Ascending aorta (tissue), 2 donors: ENCODE data around the gene SPTLC2. TPM values are rescaled to one million over a fixed set of nuclear protein-coding genes. Genes with fewer than 3 reads are reported as not detected.

Experiments used
- DNase-seq, 2 donors: peaks; one replicate each; pipeline ENCODE4 v3.0.0-alpha.2; 2019; ENCODE audit warnings: low spot score in 2 of 2
- H3K27ac ChIP-seq, 2 donors: fragments of 200-600 bp; sonication (generic); one replicate each; pipeline ENCODE4 v1.5.1; 2016 to 2017; ENCODE audit warnings: mild to moderate bottlenecking in 1 of 2
- H3K27me3 ChIP-seq: fragments of 200-600 bp; sonication (generic); one replicate; pipeline ENCODE4 v1.5.1; 2017
- H3K36me3 ChIP-seq, 2 donors: fragments of 200-600 bp; sonication (generic); one replicate each; pipeline ENCODE4 v1.5.1; 2016
- H3K4me1 ChIP-seq, 2 donors: fragments of 200-600 bp; sonication (generic); one replicate each; pipeline ENCODE4 v1.5.1; 2016 to 2017; ENCODE audit warnings: mild to moderate bottlenecking in 1 of 2
- H3K4me3 ChIP-seq, 2 donors: fragments of 200-600 bp; sonication (generic); one replicate each; pipeline ENCODE4 v1.5.1; 2016 to 2017; ENCODE audit warnings: mild to moderate bottlenecking in 1 of 2
- H3K9me3 ChIP-seq, 2 donors: fragments of 200-600 bp; sonication (generic); one replicate each; pipeline ENCODE4 v1.5.1; 2016
- intact Hi-C: fragments of 100-400 bp; cut with DNase I; formaldehyde crosslinking; loops from one replicate; pipeline ENCODE4 v1.15.1; 2023
- total RNA-seq: library from RNA; depleted of rRNA; stranded (reverse); fragments of >200 nt; gene quantifications from one replicate; pipeline ENCODE4 v1.1.0, GENCODE V29; 2016
- TF ChIP-seq, protein P1 (sequence below), 3 experiments: fragments of 200-600 bp in 2 of 3; fragments of 450-650 bp in 1 of 3; sonication (generic) in 2 of 3; IDR thresholded peaks; one replicate each; pipeline ENCODE4 v1.5.1; 2016 to 2019; ENCODE audit warnings: antibody characterized with exemption in 3 of 3, mild to moderate bottlenecking in 1 of 3, moderate library complexity in 1 of 3

The SPTLC2 gene
- total RNA-seq, 1 donor from 2014 or later, result 25.7 TPM

DNA sequence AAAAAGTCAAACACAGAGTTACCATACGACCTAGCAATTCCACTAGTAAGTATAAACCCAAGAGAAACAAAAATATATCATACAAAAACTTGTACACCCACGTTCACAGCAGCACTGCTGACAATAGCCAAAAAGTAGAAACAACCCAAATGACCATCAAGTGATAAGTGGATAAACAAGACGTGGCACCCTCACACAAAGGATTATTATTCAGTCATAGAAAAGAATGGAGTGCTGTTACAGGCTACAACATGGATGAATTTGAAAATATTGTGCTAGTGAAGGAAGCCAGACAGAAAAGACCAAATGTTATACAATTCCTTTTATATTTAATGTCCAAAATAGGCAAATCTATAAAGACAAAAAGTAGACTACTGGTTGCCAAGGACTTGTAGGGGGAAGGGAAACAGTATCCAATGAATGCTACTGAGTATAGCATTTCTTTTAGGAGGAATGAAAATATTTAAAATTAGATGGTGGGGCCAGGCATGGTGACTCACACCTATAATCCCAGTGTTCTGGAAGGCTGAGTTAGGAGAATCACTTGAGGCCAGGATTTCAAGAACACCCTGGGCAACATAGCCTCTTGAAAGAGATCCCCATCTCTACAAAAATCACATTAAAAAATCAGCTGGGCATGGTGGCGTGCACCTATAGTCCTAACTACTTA lies 41.9 kb downstream of the SPTLC2 start:
- H3K4me3 ChIP-seq, result no peak overlapping the region
- DNase-seq, result no peak

DNA sequence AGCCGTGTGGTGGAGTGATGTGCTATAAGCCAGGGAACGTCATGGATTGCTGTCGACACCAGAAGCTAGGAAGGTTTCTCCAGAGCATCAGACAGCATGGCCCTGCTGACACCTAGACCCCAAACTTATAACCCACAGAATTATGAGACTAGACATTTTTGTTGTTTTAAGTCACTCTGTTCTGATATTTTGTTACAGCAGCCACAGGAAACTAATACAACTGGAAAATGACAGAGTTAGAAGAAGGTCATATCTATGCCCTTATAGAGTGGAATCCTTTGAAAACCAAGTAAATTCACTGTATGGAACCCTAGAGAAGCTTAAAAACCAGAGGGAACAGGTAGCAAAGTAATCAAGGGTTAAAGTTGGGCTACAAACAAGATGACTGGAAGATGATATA lies 42.5 kb downstream of the SPTLC2 start:
- H3K9me3 ChIP-seq, result no peaks in the 10 kb centered on the region
- intact Hi-C loops, result no loop called here
- H3K27me3 ChIP-seq, result no peaks in the 10 kb centered on the region
- TF ChIP-seq, protein P1, sequence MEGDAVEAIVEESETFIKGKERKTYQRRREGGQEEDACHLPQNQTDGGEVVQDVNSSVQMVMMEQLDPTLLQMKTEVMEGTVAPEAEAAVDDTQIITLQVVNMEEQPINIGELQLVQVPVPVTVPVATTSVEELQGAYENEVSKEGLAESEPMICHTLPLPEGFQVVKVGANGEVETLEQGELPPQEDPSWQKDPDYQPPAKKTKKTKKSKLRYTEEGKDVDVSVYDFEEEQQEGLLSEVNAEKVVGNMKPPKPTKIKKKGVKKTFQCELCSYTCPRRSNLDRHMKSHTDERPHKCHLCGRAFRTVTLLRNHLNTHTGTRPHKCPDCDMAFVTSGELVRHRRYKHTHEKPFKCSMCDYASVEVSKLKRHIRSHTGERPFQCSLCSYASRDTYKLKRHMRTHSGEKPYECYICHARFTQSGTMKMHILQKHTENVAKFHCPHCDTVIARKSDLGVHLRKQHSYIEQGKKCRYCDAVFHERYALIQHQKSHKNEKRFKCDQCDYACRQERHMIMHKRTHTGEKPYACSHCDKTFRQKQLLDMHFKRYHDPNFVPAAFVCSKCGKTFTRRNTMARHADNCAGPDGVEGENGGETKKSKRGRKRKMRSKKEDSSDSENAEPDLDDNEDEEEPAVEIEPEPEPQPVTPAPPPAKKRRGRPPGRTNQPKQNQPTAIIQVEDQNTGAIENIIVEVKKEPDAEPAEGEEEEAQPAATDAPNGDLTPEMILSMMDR (IDR thresholded peaks at IDR 0.05), result no peak
- H3K4me3 ChIP-seq, result no peak overlapping the region
- no peaks in the 10 kb centered on the region for H3K4me1 ChIP-seq
- no peak for DNase-seq
- no peak overlapping the region for H3K27ac ChIP-seq
- peaks cover 0 to 21% of the 10 kb centered on the region in 2 donors for H3K36me3 ChIP-seq

More for the DNA sequence above, 41.9 kb downstream of the SPTLC2 start:
- intact Hi-C loops, result no loop called here
- Histone ChIP-seq H3K36me3 (peaks cover 0 to 16% of the 10 kb centered on the region in 2 donors), H3K9me3 (no peaks in the 10 kb centered on the region), H3K27me3 (no peaks in the 10 kb centered on the region), H3K27ac (no peak overlapping the region), H3K4me1 (peaks cover 0 to 4% of the 10 kb centered on the region in 2 donors)
- TF ChIP-seq, protein P1 (IDR thresholded peaks at IDR 0.05), result no peak

DNA sequence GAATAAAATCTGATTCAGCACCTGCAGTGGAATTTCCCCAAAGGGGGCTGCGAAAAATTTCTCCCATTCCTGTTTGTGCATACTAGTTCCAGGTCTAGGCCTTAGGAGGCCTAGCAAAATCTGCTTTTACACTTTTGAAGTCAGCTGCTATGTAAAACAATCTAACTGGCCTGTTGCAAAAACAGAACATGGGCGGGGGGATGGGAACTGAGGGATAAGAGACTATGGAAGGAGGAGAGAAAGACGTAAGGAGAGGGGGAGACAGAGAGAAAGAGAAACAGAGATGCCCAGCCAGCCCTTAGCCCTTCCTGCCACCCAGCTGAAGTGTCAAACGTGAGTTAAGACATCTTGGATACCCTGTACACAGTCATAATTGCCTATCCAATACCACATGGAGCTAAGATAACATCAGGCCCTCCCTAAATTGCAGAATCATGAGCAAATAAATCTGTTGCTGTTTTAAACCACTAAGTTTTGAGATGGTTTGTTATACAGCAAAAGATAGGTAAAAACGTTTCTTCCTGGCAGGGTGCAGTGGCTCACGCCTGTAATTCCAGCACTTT lies 45.6 kb downstream of the SPTLC2 start:
- Histone ChIP-seq H3K27me3 (no peaks in the 10 kb centered on the region), H3K27ac (no peak overlapping the region), H3K36me3 (peaks cover 0 to 20% of the 10 kb centered on the region in 2 donors), H3K4me1 (no peaks in the 10 kb centered on the region), H3K9me3 (no peaks in the 10 kb centered on the region), H3K4me3 (no peak overlapping the region)
- TF ChIP-seq, protein P1 (IDR thresholded peaks at IDR 0.05), result no peak
- no peak for DNase-seq
- intact Hi-C loops, result no loop called here

DNA sequence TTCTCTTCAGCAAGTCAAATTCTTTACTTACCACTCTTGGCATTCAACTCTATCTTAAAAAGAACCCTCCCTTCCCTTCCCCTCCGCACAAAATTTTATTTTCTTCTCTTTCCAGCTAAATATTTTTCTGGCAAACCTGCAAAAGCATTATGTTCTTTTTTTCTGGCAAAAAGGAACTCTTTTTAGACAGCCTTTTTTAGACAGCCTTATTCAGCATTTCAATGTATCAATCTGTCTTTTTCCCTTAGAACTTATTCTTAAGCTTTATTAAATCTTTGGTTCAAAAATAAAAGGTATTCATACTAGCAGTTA lies 50.5 kb downstream of the SPTLC2 start:
- no peak overlapping the region for H3K27ac ChIP-seq
- H3K4me1 ChIP-seq, result no peaks in the 10 kb centered on the region
- intact Hi-C loops, result no loop called here
- no peak for DNase-seq
- H3K27me3 ChIP-seq, result no peaks in the 10 kb centered on the region
- peaks cover 6 to 19% of the 10 kb centered on the region in 2 donors for H3K36me3 ChIP-seq
- H3K9me3 ChIP-seq, result no peaks in the 10 kb centered on the region
- TF ChIP-seq, protein P1 (IDR thresholded peaks at IDR 0.05), result no peak
- no peak overlapping the region for H3K4me3 ChIP-seq

DNA sequence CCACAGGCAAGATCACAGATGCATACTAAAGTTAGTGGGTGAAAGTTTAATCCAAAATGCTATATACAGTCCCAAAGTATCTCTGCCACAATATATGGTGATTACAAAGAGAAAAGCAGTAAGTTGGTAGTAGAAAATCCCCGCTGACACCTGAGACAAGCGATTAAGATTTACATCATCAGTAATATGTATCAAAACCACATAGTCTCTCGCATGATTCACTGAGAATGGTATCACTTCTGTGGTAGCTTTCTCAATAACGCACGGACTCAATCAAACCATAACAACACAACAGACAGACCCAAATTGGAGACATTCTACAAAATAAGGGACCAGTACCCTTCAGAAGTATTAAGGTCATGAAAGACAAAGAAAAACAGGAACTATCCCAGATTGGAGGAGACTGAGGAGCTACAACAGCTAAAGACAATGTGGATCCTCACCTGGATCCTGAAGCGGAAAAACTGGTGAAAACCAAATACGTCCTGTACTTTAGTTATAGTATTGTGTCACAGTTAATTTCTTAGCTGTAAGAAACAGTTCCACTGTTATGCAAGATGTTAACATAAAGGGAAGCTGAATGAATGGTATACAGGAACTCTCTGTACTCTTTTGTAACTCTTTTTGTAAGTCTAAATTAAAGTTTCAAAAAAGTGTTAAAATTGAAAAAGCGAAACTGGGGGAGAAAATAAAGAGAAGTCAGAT lies 51.0 kb downstream of the SPTLC2 start:
- H3K9me3 ChIP-seq, result no peaks in the 10 kb centered on the region
- intact Hi-C loops, result no loop called here
- H3K27ac ChIP-seq, result peak overlapping the region in 1 of 2 donors; percentile 37
- H3K36me3 ChIP-seq, result peaks cover 6 to 19% of the 10 kb centered on the region in 2 donors
- no peaks in the 10 kb centered on the region for H3K4me1 ChIP-seq
- no peaks in the 10 kb centered on the region for H3K27me3 ChIP-seq
- no peak for DNase-seq
- TF ChIP-seq, protein P1 (IDR thresholded peaks at IDR 0.05), result no peak
- H3K4me3 ChIP-seq, result no peak overlapping the region
